GM21825 (cell line): ENCODE measurements around the gene ADAMTS12.
A peak's percentile ranks its signal among the peaks of the same experiment; 100 is the strongest.
"Not testable (repeated sequence)": the region's sequence is repeated elsewhere in the genome, so short reads cannot be mapped to it uniquely, and the experiment has no call there.

Source experiments
- ATAC-seq: cut with Tn5 transposase; IDR thresholded peaks from one replicate; pipeline ENCODE4 v1.9.1; 2021; ENCODE audit warnings: mild to moderate bottlenecking, moderate library complexity; ENCODE audit not compliant: unreplicated experiment

The ADAMTS12 gene

DNA sequence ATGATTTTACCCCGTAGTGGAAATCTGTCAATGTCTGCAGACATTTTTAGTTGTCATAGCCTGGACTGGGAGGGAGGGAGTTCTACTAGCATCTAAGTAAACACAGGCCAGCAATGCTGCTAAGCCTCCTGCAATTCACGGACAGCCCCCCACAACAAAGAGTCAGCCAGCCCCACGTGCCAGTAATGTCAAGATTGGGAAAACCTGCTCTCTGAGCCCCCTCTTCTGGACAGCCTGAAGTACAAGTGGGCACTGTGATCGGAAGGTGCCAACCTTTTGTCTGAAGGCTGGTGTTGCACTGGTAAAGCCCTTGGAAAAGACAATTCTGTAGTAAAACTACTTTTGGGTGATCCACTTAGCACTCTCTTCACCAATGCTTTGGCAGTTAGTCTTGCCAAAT lies 296.5 kb downstream of the ADAMTS12 start:
- ATAC-seq, result no peak

DNA sequence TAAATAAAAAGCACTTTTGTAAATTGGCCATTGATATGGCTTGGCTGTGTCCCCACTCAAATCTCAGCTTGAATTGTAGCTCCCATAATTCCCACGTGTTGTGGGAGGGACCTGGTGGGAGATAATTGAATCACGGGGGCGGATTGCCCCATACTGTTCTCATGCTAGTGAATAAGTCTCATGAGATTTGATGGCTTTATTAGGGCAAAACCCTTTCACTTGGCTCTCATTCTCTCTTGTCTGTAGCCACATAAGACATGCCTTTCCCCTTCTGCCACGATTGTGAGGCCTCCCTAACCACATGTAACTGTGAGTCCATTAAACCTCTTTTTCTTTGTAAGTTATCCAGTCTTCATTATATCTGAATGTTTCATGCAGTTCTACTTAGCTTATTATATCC lies 297.8 kb downstream of the ADAMTS12 start:
- ATAC-seq, result no peak

DNA sequence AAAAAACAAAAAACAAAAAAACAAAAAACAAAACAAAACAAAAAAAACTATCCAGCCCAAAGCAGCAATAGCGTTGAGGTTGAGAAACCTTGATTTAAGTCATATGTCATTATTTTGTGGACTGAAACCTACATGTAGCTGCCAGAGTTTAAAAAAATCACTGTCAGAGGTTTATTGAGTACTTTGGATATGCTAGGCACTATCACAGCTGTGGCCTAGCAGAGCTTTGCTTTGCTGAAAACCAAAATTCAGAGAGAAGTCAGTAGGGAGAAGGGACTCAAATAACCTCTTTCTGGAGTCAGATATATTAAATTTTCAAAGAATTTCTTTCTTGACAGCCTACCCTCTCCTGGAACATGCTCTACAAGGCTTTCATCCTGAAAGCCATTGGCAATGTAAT lies 299.5 kb downstream of the ADAMTS12 start:
- ATAC-seq, result no peak

DNA sequence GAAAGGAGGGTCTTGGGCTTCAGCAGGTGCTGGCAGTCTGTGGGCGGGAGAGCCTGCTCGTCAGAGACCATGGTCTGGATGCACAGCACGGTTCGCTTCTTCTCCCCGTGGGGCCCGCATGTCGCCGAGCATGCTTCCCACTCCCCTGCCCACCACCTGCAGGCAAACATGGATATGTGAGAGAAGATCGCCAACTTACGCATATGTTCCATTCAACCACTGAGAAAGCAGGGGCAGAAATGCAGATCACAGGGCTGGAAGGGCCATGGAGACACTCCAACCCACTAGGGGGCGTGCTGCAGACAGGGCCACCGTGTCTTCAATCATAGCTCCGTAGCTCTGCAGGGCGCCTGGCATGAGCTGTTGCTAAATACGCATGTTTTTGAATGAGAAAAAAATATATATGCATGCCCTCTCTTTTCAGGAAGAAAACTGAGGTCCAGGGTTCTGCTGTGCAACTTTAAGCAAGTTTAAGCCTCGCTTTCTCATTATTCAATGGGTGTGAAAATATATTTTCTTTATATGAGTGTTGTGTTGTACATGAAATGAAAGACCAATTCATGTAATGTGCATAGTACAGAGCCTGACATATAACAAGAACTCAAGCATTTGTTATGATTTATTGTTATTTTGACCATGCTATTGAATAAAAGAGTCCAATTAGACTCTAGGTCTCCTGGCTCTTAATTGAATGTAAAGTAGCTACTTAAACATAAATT lies 303.0 kb downstream of the ADAMTS12 start:
- peak; percentile 58 for ATAC-seq

DNA sequence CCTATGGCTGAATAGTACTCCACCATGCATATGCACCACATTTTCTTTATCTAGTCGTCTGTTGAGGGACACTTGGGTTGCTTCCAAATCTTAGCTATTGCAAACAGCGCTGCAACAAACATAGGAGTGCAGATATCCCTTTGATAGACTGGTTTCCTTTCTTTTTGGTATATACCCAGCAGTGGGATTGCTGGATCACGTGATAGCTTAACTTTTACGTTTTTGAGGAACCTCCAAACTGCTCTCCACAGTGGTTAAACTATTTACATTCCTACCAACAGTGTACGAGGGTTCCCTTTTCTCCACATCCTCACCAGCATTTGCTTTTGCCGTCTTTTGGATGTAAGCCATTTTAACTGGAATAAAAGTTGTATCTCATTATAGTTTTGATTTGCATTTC lies 308.5 kb downstream of the ADAMTS12 start:
- no peak for ATAC-seq

DNA sequence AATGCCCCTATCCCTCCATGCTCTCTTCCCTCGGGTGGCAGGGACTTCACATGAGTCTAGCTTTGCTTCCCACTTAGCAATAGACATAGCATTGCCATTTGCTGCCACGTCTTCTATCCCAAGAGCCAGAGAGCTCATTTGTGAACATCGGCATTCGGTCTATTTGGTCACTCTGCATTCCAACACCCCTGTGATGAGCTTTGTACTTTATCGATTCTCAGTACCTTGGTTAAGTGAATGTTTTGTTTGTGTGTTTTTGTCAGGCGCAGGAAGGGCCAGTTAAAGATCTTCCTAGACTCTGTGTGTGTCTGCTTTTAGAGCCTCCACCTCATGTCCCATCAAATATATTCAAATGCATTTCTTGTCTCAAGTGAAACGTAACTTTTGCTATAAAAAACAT lies 309.4 kb downstream of the ADAMTS12 start:
- no peak for ATAC-seq

DNA sequence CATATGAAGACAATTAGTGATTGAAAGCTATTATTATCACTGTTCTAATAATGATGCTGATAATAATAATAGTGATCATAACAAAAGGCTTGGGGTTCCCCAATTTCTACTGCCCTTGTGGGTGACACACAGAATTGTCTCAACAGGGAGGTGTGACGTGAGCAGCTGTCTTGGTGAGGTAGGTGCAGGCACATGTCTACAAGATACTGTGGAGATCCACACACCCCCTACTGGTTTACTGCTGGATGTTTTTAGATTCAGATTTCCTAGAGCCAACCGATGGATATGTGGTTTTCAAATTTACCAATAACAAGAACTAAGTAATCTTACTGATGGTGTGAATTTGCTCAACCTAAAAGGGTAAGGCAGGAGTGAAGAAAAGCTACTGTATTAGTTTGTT lies 312.0 kb downstream of the ADAMTS12 start:
- ATAC-seq, result no peak

DNA sequence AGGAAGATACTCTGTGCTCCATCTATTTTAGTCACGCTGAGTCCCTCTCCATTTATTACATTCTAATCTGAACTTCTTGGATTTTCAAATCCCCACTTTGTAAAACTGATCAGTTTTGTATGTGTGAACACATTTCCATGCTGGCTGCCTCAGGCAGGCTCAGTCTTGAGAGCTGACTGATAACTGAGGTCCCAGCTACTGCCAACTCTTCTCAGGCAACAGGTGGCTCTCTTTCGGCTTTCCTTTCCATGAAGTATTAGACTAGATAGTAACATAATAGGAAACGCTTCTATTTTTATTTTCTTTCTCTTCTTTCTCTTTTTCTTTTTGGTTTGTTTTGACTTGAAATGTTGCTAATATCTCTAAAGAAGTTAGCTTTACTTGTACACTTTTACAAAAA lies 312.6 kb downstream of the ADAMTS12 start:
- no peak for ATAC-seq

DNA sequence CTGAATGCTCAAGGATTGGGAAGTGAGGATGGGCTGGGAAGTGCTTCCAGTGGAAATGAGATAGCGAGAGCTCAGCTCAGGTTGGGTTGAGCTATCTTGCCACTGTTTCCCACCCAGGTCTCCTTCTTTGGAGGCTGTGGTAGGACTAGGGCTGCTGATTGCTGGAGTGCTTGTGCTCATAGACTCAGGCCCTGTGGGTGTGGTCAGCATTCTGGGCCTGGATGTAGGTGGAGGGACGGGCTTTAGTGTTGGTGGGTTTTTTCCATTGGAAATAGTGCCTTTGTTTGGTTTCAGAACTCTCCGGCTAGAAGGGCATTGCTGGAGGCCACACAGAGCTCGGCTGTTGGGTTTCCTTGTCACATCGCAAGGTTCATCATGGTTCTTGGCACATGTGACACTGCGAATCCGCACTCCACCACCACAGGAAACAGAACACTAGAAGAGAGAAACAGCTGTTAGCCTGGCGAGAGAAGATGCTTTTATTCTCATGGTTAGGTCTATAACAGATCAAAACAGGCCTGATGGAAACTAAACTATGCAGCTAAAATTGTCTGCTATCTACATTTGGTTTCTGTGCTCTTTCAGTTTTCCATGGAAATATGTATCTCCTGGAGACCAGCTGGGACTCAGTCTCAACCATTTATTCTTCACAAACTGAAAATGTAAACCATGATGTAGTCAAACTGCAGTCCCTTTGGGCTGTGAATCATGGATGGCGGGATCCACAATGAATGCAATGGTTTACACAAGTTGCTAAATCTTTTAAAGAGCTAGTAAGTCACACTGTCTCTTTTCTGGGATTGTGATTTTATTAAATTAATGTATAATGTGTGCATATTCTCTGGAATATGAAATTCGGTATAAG lies 314.8 kb downstream of the ADAMTS12 start:
- no peak for ATAC-seq

DNA sequence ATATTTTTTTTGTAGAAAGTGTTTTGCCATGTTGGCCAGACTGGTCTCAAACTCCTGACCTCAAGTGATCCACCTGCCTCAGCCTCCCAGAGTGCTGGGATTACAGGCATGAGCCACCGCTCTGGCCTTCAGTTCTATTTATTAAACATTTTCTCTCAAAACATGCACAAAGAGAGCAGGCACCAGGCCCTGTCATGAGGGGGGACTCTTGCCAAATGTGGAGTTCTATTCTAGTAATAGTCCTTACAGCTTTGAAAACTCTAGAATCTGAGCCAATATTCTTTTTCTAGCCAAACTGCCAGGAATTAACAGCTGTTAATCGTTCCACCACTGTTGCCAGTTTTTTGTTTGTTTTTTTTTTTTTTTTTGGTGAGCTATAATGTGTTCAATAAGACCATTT lies 326.5 kb downstream of the ADAMTS12 start:
- no peak for ATAC-seq

DNA sequence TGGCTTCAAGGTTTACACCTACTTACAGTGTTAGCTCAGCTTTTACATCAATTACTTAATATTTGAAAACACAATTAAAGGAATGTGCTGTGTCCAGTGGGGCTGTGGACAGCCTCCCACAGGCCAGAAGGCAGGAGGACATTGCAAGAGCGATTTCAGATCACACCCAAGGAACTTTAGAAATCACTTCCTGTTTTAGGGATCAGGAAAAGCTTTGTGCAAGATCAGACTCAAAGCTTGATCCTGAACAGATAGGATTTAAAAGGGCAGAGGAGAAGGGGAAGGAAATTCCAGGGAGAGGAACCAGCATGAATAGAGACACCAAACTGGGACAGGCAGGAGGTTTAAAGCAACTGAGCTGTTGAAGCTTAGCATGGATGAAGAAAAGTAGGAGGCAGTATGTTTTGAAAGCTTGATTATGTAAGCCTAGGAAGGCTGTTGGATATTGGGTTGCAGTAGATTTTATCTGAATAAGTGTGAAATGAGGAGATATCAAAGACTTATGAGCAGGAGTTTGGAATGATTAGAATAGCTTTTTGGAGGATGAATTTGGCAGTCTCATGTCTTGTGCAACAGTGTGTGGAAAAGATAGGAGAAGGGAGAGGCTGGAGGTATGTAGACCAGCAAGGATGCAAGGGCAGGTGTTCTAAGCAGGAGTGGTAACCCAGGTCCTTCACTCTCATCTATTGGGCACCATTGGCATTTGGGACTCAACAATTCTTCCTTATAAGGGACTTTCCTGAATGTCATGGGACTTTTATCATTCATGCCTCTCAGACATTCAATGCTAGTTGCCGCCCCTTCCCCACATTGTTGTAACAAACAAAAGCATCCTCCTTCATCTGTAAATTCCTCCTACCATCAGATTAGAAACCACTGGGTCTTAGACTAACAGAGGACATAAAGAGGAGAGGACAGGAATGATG lies 327.5 kb downstream of the ADAMTS12 start:
- ATAC-seq, result no peak

DNA sequence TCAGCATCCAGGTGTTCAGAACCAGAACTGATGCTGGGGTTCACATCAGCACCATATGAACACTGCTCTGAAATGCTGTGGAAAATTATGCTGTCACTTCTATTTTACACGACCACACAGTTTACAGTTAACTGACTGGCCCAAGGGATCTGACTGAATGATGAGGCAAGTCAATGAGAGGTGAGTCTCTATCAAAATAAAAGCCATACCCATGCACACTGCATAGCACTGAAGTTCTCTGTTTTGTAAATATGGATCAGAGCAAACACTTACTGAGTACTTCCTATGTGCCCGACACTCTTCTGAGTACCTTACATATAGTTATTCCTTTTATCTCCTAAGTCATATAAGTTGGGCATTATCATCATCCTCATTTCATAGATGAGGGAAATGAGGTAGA lies 328.3 kb downstream of the ADAMTS12 start:
- no peak for ATAC-seq

DNA sequence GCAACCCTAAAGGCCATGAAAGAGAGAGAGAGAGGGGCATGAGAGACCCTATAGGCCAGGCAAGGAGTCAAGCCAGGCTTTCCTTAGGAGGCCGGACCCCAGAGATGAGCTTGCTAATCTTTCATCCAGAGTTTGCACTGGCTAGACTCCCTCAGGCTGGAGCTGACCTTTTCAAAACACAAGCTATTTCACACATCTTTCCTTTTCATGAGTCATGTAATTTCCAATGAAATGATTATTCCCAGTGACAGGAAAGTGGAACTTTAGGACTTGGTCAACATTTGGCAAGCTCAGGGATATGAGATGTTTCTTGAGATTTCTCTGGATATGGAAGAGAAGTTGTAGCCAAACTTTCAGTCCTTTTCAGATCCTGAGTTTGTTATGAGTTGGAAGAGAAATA lies 333.3 kb downstream of the ADAMTS12 start:
- ATAC-seq, result no peak

DNA sequence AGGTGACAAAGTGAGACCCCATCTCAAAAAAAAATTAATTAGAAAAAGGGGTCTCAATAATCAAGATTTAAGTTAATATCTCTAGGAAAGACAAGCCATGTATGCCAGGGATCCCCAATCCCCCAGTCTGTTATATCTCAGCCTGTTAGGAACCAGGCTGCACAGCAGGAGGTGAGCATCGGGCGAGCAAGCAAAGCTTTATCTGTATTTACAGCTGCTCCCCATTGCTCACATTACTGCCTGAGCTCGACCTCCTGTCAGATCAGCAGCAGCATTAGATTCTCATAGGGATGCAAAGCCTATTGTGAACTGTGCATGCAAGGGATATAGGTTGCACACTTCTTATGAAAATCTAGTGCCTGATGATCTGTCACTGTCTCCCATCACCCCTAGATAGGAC lies 334.2 kb downstream of the ADAMTS12 start:
- no peak for ATAC-seq

DNA sequence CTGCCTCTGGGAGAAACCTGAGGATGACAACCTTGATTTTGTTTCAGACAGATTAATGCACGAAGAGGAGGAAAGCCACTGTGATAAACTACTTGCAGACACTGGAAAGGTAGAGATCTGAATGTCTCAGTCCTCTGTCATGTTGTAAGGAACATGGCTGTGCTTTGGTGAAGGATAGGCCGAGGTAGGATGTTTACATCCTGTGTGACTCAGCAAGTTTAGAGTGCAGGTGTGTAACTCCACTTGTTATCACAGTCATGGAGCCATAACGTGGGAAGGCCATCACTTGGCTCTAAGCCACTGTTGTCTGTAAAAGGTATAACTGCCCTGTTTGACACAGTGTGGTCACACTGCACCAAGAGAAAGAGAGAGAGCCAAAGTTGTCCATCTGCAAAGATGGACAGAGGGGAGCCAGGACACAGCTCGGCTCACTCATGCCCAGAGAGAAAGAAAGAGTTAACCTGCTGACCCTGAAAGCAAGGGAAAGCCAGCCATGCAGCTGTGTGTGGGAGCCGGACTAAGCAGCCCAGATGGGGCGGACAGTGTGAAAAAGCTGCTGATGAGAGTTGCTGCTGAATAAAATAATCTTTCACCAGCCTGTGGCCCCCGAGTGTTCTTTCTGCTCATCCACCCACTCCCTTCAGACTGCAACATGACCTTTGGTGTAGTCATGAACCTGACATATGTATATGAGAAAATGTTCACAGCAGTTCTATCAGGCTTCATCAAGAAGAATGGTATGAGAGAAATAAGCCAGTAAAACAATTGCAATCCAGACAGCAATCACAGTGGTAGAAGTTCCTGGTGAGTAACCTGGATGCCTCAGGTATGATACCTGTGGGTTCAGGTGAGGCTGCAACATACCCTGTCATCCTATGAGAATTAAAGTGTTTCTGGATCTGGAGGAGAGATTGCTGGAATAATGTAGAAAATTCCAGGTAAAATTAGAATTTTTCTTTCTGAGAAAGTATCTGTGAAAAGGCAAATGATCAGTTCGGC lies 335.2 kb downstream of the ADAMTS12 start:
- no peak for ATAC-seq

DNA sequence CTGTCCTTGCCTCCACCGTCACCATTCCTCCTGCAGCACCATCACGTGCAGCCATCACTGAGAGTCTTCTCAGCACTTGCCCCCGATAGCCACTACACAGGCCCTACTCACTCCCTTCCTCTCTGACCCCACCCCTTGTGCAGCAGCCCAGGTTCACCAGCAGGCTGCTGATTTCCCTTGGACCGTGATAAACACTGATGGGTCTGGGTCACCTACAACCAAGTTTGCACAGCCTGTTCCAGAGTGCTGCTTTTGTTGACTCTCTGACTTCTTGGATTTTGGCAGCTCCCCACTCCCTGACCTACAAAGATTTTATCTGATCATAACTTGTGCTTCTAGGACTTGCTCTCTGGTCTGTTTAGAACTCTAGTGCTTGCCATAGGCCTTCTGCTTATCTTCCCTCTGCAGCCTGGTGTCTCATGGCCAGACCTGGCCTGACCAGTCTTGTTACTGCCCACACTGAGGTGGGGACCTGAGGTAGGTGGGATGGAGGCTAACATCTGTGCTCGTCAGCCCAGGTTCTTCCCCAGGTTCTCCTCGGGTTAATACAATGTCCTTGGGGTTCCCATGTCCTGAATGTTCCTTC lies 341.7 kb downstream of the ADAMTS12 start:
- ATAC-seq, result no peak

DNA sequence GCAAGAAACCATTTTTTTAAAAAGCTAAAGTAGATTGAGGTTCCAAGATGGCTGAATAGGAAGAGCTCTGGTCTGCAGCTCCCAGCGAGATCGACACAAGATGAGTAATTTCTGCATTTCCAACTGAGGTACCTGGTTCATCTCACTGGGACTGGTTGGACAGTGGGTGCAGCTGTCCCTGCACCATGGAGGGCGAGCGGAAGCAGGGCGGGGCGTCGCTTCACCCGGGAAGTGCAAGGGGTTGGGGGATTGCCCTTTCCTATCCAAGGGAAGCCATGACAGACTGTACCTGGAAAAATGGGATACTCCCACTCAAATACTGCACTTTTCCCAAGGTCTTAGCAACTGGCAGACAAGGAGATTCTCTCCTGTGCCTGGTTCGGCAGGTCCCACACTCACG lies 352.0 kb downstream of the ADAMTS12 start:
- ATAC-seq, result not testable (repeated sequence)

DNA sequence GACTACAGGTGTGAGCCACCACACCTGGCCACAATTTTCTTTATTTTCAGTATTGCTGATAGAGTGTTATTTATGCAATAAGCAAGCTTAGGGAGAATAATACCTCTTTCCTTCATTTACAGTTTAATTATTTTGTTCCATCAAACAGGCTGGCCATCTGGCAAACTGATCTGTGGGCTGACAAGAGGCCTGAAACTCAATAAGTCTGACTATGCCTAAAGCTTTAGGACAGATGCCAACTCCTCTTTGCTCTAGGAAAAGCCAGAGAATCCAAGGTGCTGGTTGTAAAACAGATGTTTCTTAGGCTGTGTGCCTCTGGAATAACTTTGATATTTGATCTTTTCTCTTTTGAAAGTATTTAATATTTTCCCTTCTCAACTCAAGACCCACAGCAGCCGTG lies 352.6 kb downstream of the ADAMTS12 start:
- no peak for ATAC-seq

DNA sequence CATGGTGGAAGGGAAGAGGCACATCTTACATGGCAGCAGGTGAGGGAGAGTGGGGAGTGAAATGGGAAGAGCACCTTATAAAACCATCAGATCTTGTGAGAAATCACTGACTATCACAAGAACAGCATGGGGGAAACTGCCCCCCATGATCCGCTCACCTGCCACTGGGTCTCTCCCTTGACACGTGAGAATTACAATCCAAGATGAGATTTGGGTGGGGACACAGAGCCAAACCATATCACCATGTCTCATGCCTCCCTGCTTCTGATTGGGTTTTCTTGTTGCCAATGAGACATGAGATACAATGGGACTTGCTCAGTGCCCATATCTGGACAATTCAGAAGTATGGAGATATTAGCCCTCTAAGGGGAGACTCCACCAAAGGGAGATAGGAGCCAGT lies 353.6 kb downstream of the ADAMTS12 start:
- ATAC-seq, result no peak

DNA sequence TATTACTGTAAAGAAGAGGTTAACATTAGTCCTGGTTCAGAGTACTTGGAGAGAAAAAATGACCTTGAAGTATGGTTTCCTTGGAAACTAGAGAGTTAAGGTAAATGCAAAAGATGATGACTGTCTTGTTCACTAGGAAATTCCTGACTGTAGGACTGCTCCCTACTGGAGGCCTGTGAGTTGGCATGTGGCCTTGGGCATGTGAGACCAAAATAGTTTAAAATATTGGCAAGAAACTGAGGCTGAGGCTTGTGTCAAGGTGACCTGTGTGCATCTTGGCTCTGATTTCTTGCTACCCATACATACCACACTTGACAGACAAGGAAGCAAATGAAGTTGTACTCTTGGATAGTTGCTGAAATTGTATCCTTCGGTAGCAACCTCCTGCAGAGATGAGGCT lies 354.6 kb downstream of the ADAMTS12 start:
- ATAC-seq, result no peak
